NCI-H1694 (cell line): ENCODE results near the gene CTNND2.

Experiments
- DNase-seq: peaks from one replicate; lab custom pipeline; 2025; lab: John Stamatoyannopoulos, UW

Gene CTNND2

GRCh38 chr5:11258001-11258400 is 646.2 kb downstream of the CTNND2 start:
- DNase-seq: no peak

GRCh38 chr5:11252523-11252922 is 651.7 kb downstream of the CTNND2 start:
- DNase-seq: no peak

GRCh38 chr5:11252075-11252474 is 652.2 kb downstream of the CTNND2 start:
- no peak for DNase-seq

GRCh38 chr5:11251247-11251646 is 653.0 kb downstream of the CTNND2 start:
- no peak for DNase-seq

- no peak for DNase-seq
Observed at GRCh38 chr5:11248966-11249365, 655.3 kb downstream of the CTNND2 start.

GRCh38 chr5:11247224-11247623 is 657.0 kb downstream of the CTNND2 start:
- no peak for DNase-seq

GRCh38 chr5:11240293-11241190 is 663.7 kb downstream of the CTNND2 start:
- DNase-seq: no peak

- DNase-seq: no peak
Observed at GRCh38 chr5:11239261-11240015, 664.8 kb downstream of the CTNND2 start.

GRCh38 chr5:11234501-11234911 is 669.7 kb downstream of the CTNND2 start:
- DNase-seq: no peak

GRCh38 chr5:11230890-11231289 is 673.4 kb downstream of the CTNND2 start:
- DNase-seq: no peak

GRCh38 chr5:11227064-11227463 is 677.2 kb downstream of the CTNND2 start:
- no peak for DNase-seq

GRCh38 chr5:11224436-11225187 is 679.6 kb downstream of the CTNND2 start:
- DNase-seq: no peak

- DNase-seq: no peak
Observed at GRCh38 chr5:11222169-11222568, 682.1 kb downstream of the CTNND2 start.

GRCh38 chr5:11214864-11215644 is 689.2 kb downstream of the CTNND2 start:
- no peak for DNase-seq

GRCh38 chr5:11212706-11213105 is 691.5 kb downstream of the CTNND2 start:
- DNase-seq: no peak

- DNase-seq: no peak
Observed at GRCh38 chr5:11197726-11198125, 706.5 kb downstream of the CTNND2 start.

- peak; percentile 38 for DNase-seq
Observed at GRCh38 chr5:11191673-11192072, 712.6 kb downstream of the CTNND2 start.

- peak; percentile 84 for DNase-seq
Observed at GRCh38 chr5:11182441-11183080, 721.7 kb downstream of the CTNND2 start.

- DNase-seq: no peak
Observed at GRCh38 chr5:11181940-11182339, 722.3 kb downstream of the CTNND2 start.

- no peak for DNase-seq
Observed at GRCh38 chr5:11180890-11181289, 723.4 kb downstream of the CTNND2 start.
